Stomach smooth muscle (tissue), 2 donors: ENCODE results near the gene CNRIP1.

Experiments
- H3K27ac ChIP-seq: one replicate; pipeline ENCODE4 v1.7.0; 2013; ENCODE audit warnings: mild to moderate bottlenecking, low read length, inconsistent platforms
- H3K27me3 ChIP-seq, 2 donors: one replicate each; pipeline ENCODE4 v1.7.0; 2013; ENCODE audit warnings: low read length in 2 of 2; ENCODE audit not compliant: insufficient read depth in 2 of 2, control insufficient read depth in 1 of 2
- H3K36me3 ChIP-seq, 2 donors: one replicate each; pipeline ENCODE4 v1.7.0; 2013; ENCODE audit warnings: low read length in 2 of 2; ENCODE audit not compliant: control insufficient read depth in 2 of 2, insufficient read depth in 2 of 2
- H3K4me1 ChIP-seq: one replicate; pipeline ENCODE4 v1.7.0; 2013; ENCODE audit warnings: low read length; ENCODE audit not compliant: control insufficient read depth, insufficient read depth
- H3K4me3 ChIP-seq, 2 donors: one replicate each; pipeline ENCODE4 v1.7.0; 2013; ENCODE audit warnings: low read length in 2 of 2
- H3K9ac ChIP-seq, 2 donors: one replicate each; pipeline ENCODE4 v1.7.0; 2013; ENCODE audit warnings: low read length in 2 of 2, mild to moderate bottlenecking in 1 of 2
- H3K9me3 ChIP-seq, 2 donors: one replicate each; pipeline ENCODE4 v1.7.0; 2013; ENCODE audit warnings: low read length in 2 of 2; ENCODE audit not compliant: control insufficient read depth in 2 of 2
- donor health status: healthy.
- donor health status: Pancreatic carcinoma.

The CNRIP1 gene

DNA sequence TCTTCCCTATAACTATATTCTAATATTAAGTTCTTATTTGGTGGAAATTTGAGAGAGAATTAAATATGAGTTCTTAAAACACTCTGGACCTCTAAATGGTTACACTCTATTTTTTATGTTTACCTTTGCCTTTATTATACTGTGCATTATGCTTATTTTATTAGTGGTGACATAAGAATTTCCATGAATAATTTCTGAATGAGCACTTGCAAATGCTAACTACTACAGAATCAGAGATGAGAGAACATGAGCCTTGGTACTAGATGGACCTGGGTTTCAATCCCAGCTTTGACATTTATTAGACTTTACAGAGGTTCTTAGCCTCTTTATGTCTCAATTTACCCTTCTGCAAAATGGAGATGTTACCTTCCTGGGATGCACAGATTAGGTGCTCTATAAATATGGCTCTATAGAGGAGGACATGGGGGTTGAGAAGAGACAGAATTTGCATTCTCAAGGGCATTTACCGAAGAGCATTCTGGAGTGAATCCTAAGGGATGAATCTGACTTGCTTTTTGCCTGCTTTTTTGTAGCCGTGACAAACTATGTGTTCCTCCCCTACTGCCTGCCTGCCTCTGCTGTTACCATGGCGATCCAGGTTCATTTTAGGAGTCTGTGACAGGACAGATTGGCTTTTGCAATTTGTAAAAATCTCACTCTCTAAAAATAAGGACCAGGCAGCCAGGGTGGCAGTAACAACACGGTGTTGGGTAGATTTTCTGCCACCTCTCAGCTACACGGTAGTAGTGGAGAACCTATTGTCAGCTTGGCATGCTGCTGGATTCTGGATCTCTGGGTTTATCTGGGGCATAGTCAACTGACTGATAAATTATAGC, 20.7 kb upstream of the CNRIP1 start:
- H3K27me3 ChIP-seq, result peaks cover 3 to 4% of the 10 kb centered on the region in 2 donors
- H3K27ac ChIP-seq, result no peak overlapping the region

DNA sequence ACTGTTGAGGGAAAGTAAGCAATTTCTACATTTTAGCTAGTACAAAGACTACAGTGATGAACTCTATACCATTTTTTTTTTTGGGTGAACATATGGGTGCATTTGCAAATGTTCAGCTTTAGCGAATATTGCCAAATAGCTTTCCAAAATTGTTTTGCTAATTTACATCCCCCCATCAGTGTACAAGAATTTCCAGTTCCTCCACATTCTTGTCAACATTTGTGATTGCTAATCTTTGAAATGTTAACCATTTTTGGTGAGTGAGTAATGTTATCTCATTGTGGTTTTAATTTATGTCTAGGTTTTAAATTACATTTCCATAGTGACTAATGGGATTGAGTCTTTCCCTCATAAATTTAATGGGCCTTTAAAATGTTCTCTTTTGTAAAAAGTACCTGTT, 16.4 kb upstream of the CNRIP1 start:
- H3K27ac ChIP-seq, result no peak overlapping the region
- H3K4me3 ChIP-seq, result no peak overlapping the region
- no peaks in the 10 kb centered on the region for H3K27me3 ChIP-seq
- H3K9me3 ChIP-seq, result no peaks in the 10 kb centered on the region
- no peaks in the 10 kb centered on the region for H3K36me3 ChIP-seq
- no peaks in the 10 kb centered on the region for H3K4me1 ChIP-seq
- no peak overlapping the region for H3K9ac ChIP-seq

More for the DNA sequence above, 20.7 kb upstream of the CNRIP1 start:
- Histone ChIP-seq H3K36me3 (no peaks in the 10 kb centered on the region), H3K9ac (no peak overlapping the region), H3K9me3 (no peaks in the 10 kb centered on the region), H3K4me3 (no peak overlapping the region), H3K4me1 (no peaks in the 10 kb centered on the region)

DNA sequence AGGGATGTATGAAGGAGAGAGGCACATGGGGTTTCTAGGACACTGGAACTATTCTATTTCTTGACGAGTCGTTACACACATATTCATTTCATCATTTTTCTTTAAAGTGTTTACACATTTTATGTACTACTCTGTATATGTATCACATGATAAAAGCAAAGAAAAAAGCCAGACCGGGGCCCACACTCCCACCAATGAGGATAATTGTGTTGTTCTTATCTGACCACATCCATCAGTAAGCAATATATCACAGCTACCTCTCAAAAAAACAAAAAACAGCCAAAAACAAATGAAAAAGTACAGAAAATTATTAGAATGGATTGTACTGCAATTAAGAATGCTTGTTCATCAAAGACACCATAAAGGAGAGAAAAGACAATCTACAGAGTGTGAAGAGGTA, 14.2 kb upstream of the CNRIP1 start:
- Histone ChIP-seq H3K9me3 (no peaks in the 10 kb centered on the region), H3K4me3 (no peak overlapping the region), H3K27ac (no peak overlapping the region), H3K36me3 (no peaks in the 10 kb centered on the region), H3K9ac (no peak overlapping the region), H3K4me1 (no peaks in the 10 kb centered on the region), H3K27me3 (peaks cover 2 to 3% of the 10 kb centered on the region in 2 donors)

DNA sequence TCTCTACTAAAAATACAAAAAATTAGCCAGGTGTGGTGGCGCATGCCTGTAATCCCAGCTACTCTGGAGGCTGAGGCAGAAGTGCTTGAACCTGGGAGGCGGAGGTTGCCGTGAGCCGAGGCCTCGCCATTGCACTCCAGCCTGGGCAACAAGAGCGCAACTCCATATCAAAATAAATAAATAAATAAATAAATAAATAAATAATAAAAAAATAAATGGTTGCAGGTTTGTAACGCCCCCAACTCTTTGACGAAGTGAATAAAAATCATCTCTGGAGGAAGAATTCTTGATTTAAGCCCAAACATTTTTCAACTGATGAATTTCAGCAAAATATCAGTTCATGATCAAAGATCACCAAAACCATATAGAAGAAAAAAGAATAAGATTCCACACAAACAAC, 13.3 kb upstream of the CNRIP1 start:
- Histone ChIP-seq H3K4me3 (no peak overlapping the region), H3K27ac (no peak overlapping the region), H3K4me1 (no peaks in the 10 kb centered on the region), H3K36me3 (no peaks in the 10 kb centered on the region), H3K9me3 (no peaks in the 10 kb centered on the region), H3K27me3 (peaks cover 6 to 10% of the 10 kb centered on the region in 2 donors), H3K9ac (no peak overlapping the region)

DNA sequence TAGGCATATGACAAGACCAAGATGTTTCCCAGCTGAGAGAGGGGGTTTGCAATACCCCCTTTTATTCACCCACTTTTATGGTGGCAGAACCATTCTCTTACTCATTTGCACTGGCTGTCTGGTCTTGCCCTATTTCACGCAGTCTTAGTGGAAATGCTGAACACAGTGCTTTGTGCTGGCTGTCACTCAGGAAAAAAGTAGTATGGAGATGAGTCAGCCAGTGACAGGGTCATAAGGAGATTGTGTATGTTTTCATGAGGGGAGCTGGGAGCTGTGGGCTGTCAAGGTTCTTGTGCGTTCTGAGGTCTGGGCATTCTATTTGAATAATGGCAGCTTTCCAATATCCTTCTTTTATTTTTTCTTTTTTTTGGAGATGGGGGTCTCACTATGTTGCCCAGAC, 10.9 kb upstream of the CNRIP1 start:
- Histone ChIP-seq H3K4me3 (no peak overlapping the region), H3K4me1 (no peaks in the 10 kb centered on the region), H3K36me3 (no peaks in the 10 kb centered on the region), H3K27me3 (peaks cover 6 to 10% of the 10 kb centered on the region in 2 donors), H3K9ac (no peak overlapping the region), H3K27ac (no peak overlapping the region), H3K9me3 (no peaks in the 10 kb centered on the region)

DNA sequence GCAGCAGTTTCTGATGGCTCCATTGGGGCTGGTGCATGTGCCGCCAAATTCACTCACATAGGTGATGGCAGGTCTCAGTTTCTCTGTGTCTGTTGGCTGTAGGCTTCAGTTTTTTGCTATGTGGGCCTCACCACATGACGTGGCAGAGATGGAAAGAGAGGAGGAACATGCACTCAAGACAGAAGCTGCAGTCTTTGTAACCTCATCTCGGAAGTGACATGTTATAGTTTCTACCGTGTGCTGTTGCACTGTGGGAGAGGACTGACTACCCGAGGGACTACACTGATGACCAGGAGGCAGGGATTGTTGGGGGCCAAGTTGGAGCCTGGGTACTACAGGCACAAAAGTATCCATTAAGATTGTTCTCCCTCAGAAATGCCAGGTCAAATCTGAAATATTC, 9.2 kb upstream of the CNRIP1 start:
- H3K36me3 ChIP-seq, result no peaks in the 10 kb centered on the region
- H3K27me3 ChIP-seq, result peaks cover 6 to 10% of the 10 kb centered on the region in 2 donors
- H3K4me1 ChIP-seq, result no peaks in the 10 kb centered on the region
- no peaks in the 10 kb centered on the region for H3K9me3 ChIP-seq
- H3K9ac ChIP-seq, result no peak overlapping the region
- no peak overlapping the region for H3K4me3 ChIP-seq
- no peak overlapping the region for H3K27ac ChIP-seq

DNA sequence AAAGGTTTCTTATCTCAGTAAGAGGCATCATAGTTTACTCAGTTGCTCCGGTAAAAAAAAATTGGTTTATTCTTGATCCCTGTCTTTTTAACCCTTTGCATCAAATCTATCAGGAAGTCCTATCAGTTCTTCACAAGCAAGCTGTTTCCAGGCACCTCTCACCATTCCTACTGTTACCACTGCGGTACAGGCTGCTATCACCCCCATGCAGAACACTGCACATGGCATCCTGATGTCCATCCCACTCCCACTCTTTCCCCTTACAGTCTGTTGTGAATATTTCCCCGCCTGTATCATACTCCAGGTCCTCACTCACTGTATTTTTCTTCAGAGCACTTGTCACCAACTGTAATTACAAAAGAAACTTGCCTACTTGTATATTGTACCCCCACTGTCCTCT, 5.3 kb upstream of the CNRIP1 start:
- Histone ChIP-seq H3K4me3 (no peak overlapping the region), H3K9me3 (no peaks in the 10 kb centered on the region), H3K36me3 (no peaks in the 10 kb centered on the region), H3K4me1 (no peaks in the 10 kb centered on the region), H3K27ac (no peak overlapping the region), H3K9ac (no peak overlapping the region), H3K27me3 (peaks cover 3 to 10% of the 10 kb centered on the region in 2 donors)

DNA sequence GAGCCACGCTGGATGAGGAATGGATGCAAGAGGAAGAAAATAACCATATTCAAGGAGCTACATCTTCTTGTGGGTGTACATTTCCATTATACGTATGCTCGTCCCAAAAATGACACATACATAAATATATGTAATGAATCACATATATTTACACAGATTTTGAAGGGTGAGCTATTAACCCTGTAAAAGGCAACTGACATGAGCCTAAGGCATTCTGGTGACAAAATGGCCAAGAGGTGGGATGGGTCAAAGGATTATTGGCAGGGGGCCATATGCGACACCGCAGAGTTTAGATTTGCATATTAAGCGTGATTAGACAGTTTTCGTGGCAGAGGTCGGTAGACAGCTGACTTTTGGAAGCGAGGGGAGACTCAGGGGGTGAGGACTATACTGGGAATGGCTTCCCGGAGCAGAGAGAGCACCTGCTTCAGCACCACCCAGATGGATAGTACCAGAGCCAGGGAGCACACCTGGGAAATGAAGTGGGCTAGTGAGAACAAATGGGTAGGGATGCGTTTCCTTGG, 431 bp upstream of the CNRIP1 start:
- Histone ChIP-seq H3K4me1 (peaks cover 11% of the 10 kb centered on the region), H3K4me3 (peak overlapping the region; percentile 67 to 95), H3K27ac (peak overlapping the region; percentile 80), H3K36me3 (peaks cover 0 to 5% of the 10 kb centered on the region in 2 donors), H3K27me3 (no peaks in the 10 kb centered on the region), H3K9me3 (no peaks in the 10 kb centered on the region), H3K9ac (peak overlapping the region; percentile 88 to 91)

DNA sequence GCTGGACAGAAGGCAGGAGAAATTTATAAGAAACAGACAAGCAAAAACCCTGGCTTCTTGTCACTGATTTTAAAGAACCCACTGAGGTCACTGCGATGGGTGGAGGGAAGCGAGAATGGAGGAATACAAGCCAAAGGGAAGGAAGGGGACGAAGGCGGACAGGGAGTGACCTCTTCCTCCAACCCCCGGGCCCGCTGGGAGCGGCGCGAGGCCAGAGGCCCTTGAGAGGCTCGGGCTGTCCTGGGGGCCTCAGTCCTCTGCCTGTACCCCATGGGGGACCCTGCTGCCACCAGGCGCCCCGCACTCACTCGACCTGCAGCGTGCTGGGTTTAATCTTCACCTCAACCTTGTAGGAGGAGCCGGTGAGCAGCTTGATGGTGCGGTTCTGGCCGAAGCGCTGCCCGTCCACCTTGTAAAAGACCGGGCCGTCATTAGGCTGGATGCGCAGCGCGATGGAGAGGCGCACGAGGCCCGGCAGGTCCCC, 793 bp downstream of the CNRIP1 start:
- Histone ChIP-seq H3K4me1 (peaks cover 11% of the 10 kb centered on the region), H3K4me3 (peak overlapping the region; percentile 67 to 95), H3K36me3 (peaks cover 2 to 6% of the 10 kb centered on the region in 2 donors), H3K27ac (peak overlapping the region; percentile 80), H3K9ac (peak overlapping the region; percentile 88 to 91), H3K9me3 (no peaks in the 10 kb centered on the region), H3K27me3 (no peaks in the 10 kb centered on the region)

DNA sequence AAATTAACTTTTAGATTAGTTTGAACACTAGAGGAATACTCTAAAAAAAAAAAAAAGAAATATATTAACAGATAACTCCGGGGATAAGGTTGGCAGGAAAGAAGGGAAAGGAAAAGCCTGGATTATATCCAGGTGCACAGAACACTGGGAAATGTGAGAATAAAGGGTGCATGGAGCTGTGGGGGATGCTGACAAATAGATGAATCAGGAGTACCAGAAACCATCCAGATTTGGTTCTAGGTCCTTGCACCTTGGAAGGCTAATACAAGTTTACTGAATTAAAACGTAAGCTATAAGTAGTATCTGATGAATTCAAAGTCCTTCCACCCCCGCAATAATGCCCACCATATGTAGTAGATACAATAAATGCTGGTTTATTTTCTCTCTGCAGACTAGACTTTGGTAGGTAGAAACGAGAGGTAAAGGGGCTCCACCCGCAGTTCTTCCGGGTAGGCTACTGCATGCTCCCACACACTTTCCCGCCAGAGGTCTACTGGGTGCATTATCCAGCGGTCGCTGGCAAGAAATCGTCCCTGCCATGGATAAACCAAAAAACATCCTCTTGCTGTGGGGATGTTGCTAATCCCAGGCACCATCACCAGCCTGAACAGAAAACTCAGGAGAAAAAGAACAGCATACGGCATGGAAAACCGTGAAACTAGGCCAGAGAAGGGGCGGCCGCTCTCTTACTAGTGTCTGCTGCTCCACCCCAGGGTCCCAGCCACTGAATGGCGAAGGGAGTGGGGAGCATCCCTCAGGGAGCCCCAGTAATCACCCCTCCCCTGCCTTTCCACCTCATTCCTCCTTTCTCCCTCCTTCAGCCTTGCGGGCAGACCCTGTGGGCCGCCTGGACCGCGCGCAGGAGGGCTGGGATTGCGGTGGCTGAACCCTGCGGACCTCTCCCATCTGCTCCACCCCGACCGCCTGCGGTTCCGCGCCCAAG, 1.5 kb downstream of the CNRIP1 start:
- Histone ChIP-seq H3K4me3 (peak overlapping the region; percentile 67 to 95), H3K27me3 (no peaks in the 10 kb centered on the region), H3K9ac (peak overlapping the region; percentile 88 to 91), H3K9me3 (no peaks in the 10 kb centered on the region), H3K4me1 (peaks cover 11% of the 10 kb centered on the region), H3K27ac (peak overlapping the region; percentile 80), H3K36me3 (peaks cover 2 to 6% of the 10 kb centered on the region in 2 donors)
